OCI-LY1 (cell line): ENCODE measurements around the gene LMBRD1.

Experiments
- H2AFZ ChIP-seq: fragments of 200-600 bp; sonication (generic), shearing (Covaris generic); 2 replicates; pipeline ENCODE4 v1.6.0; 2014; ENCODE audit warnings: antibody characterized with exemption, mild to moderate bottlenecking, low read length
- H3F3A ChIP-seq: fragments of 200-600 bp; sonication (generic), shearing (Covaris generic); 2 replicates; pipeline ENCODE4 v1.6.0; 2014; ENCODE audit warnings: mild to moderate bottlenecking, antibody characterized with exemption, low read length, moderate library complexity; ENCODE audit not compliant: insufficient read depth
- H3K27ac ChIP-seq: fragments of 200-600 bp; sonication (generic); 2 replicates; pipeline ENCODE4 v1.5.1; 2014; ENCODE audit warnings: low read length, mixed run types, mild to moderate bottlenecking, low read depth; ENCODE audit not compliant: poor library complexity, severe bottlenecking
- H3K27me3 ChIP-seq: fragments of 200-600 bp; sonication (generic); 2 replicates; pipeline ENCODE4 v1.6.0; 2014; ENCODE audit warnings: antibody characterized with exemption, mild to moderate bottlenecking, low read length, moderate library complexity; ENCODE audit not compliant: insufficient read depth
- H3K36me3 ChIP-seq: fragments of 200-600 bp; sonication (generic); 2 replicates; pipeline ENCODE4 v1.6.1; 2014; ENCODE audit warnings: mild to moderate bottlenecking, antibody characterized with exemption, low read length, moderate library complexity, mixed read lengths; ENCODE audit not compliant: insufficient read depth
- H3K4me1 ChIP-seq: fragments of 200-600 bp; sonication (generic); 2 replicates; pipeline ENCODE4 v1.5.1; 2014; ENCODE audit warnings: mild to moderate bottlenecking, low read length, moderate library complexity; ENCODE audit not compliant: insufficient read depth, severe bottlenecking
- H3K4me2 ChIP-seq: fragments of 200-600 bp; sonication (generic), shearing (Covaris generic); 2 replicates; pipeline ENCODE4 v1.6.1; 2014; ENCODE audit warnings: low read length
- H3K4me3 ChIP-seq: fragments of 200-600 bp; sonication (generic); 2 replicates; pipeline ENCODE4 v1.5.1; 2014; ENCODE audit warnings: low read length, low read depth, mild to moderate bottlenecking, mixed read lengths; ENCODE audit not compliant: poor library complexity, severe bottlenecking
- H3K79me2 ChIP-seq: fragments of 200-600 bp; shearing (Covaris generic); 2 replicates; pipeline ENCODE4 v1.6.1; 2016; ENCODE audit warnings: mixed run types, low read length, mixed read lengths; ENCODE audit not compliant: insufficient read depth
- H3K9ac ChIP-seq: fragments of 200-600 bp; sonication (generic), shearing (Covaris generic); 2 replicates; pipeline ENCODE4 v1.6.1; 2014; ENCODE audit warnings: mild to moderate bottlenecking, low read length, mixed read lengths
- H3K9me2 ChIP-seq: fragments of 200-600 bp; sonication (generic), shearing (Covaris generic); 2 replicates; pipeline ENCODE4 v1.6.1; 2014; ENCODE audit warnings: low read depth, mild to moderate bottlenecking, low read length, mixed read lengths
- H3K9me3 ChIP-seq: fragments of 200-600 bp; shearing (Covaris generic); 2 replicates; pipeline ENCODE4 v1.6.1; 2014; ENCODE audit warnings: low read length, mixed read lengths
- H4K20me1 ChIP-seq: fragments of 200-600 bp; sonication (generic), shearing (Covaris generic); 2 replicates; pipeline ENCODE4 v1.6.0; 2016; ENCODE audit warnings: mild to moderate bottlenecking, low read length; ENCODE audit not compliant: insufficient read depth
- CTCF ChIP-seq: fragments of 200-600 bp; sonication (generic), shearing (Covaris generic); IDR thresholded peaks from 2 replicates; pipeline ENCODE4 v1.5.1; 2017; ENCODE audit warnings: mild to moderate bottlenecking, antibody characterized with exemption, low read length, moderate library complexity, mixed read lengths
- EZH2 ChIP-seq: fragments of 200-600 bp; sonication (generic), shearing (Covaris generic); IDR thresholded peaks from 2 replicates; pipeline ENCODE4 v1.8.0; 2017; ENCODE audit warnings: borderline replicate concordance, mixed run types, mild to moderate bottlenecking, antibody characterized with exemption, low read length, moderate library complexity, mixed read lengths

LMBRD1 gene

GRCh38 chr6:69795469-69796072 lies 1.2 kb downstream of the LMBRD1 start:
- no peaks in the 10 kb centered on the region for H3K9me3 ChIP-seq
- peak overlapping the region; percentile 82 for H3K4me2 ChIP-seq
- no peaks in the 10 kb centered on the region for H3K9me2 ChIP-seq
- no peaks in the 10 kb centered on the region for H3K27me3 ChIP-seq
- TF ChIP-seq EZH2 = no peak
- no peak; the same call in 1 of the 2 replicates for TF ChIP-seq CTCF
- H3F3A ChIP-seq = no peaks in the 10 kb centered on the region
- peak overlapping the region; percentile 93 for H3K4me3 ChIP-seq
- peak overlapping the region; percentile 91 for H3K9ac ChIP-seq
- H3K4me1 ChIP-seq = peaks cover 41% of the 10 kb centered on the region
- H3K36me3 ChIP-seq = no peaks in the 10 kb centered on the region
- H3K79me2 ChIP-seq = peaks cover 52% of the 10 kb centered on the region
- H3K27ac ChIP-seq = peak overlapping the region; percentile 91
- no peak overlapping the region for H2AFZ ChIP-seq
- H4K20me1 ChIP-seq = no peaks in the 10 kb centered on the region

GRCh38 chr6:69792292-69792691 lies 4.5 kb downstream of the LMBRD1 start:
- no peaks in the 10 kb centered on the region for H3K9me3 ChIP-seq
- H3K79me2 ChIP-seq = peaks cover 71% of the 10 kb centered on the region
- no peak overlapping the region for H3K27ac ChIP-seq
- TF ChIP-seq CTCF (no peak), EZH2 (no peak)
- no peak overlapping the region for H2AFZ ChIP-seq
- no peaks in the 10 kb centered on the region for H3K9me2 ChIP-seq
- H3K4me2 ChIP-seq = no peak overlapping the region
- H4K20me1 ChIP-seq = no peaks in the 10 kb centered on the region
- H3K4me3 ChIP-seq = no peak overlapping the region
- peaks cover 18% of the 10 kb centered on the region for H3K36me3 ChIP-seq
- peaks cover 49% of the 10 kb centered on the region for H3K4me1 ChIP-seq
- H3K27me3 ChIP-seq = no peaks in the 10 kb centered on the region
- H3F3A ChIP-seq = no peaks in the 10 kb centered on the region
- no peak overlapping the region for H3K9ac ChIP-seq

GRCh38 chr6:69791065-69791471 lies 5.7 kb downstream of the LMBRD1 start:
- no peak for TF ChIP-seq CTCF
- no peak for TF ChIP-seq EZH2
- H3K36me3 ChIP-seq = peaks cover 18% of the 10 kb centered on the region
- H3K9me2 ChIP-seq = no peaks in the 10 kb centered on the region
- H3K9me3 ChIP-seq = no peaks in the 10 kb centered on the region
- peaks cover 45% of the 10 kb centered on the region for H3K4me1 ChIP-seq
- no peaks in the 10 kb centered on the region for H4K20me1 ChIP-seq
- no peak overlapping the region for H2AFZ ChIP-seq
- no peak overlapping the region for H3K4me3 ChIP-seq
- H3K79me2 ChIP-seq = peaks cover 71% of the 10 kb centered on the region
- no peak overlapping the region; the same call in 1 of the 2 replicates for H3K9ac ChIP-seq
- peak overlapping the region; percentile 29 for H3K27ac ChIP-seq
- H3F3A ChIP-seq = no peaks in the 10 kb centered on the region
- no peaks in the 10 kb centered on the region for H3K27me3 ChIP-seq
- no peak overlapping the region for H3K4me2 ChIP-seq
